K562 (cell line): ENCODE data around the gene CLSTN2. TPM values are rescaled to one million over a fixed set of nuclear protein-coding genes. Genes with fewer than 3 reads are reported as not detected.
A peak's percentile ranks its signal among the peaks of the same experiment; 100 is the strongest.

Experiments used
- ATAC-seq: fragments of 200-7000 bp; cut with Tn5 transposase; 3 replicates; pipeline ENCODE4 v1.9.1; 2020; ENCODE audit warnings: moderate library complexity
- BruUV-seq: library from RNA; stranded (reverse); fragments of 400-500 nt; replicated peaks from 2 replicates; lab custom pipeline; 2021; lab: Mats Ljungman, UMichigan
- CTCF ChIA-PET: fragments of 300-600 bp; formaldehyde crosslinking; extraction: SDS; loops from one replicate; lab custom pipeline; 2021; ENCODE audit warnings: low intra/inter-chr PET ratio; lab: Yijun Ruan, JAX
- POLR2A ChIA-PET: fragments of 300-600, 350-650 bp; sonication (Branson Sonifier 250); formaldehyde crosslinking; extraction: SDS; loops from one replicate; lab custom pipeline; 2021; ENCODE audit warnings: antibody characterized with exemption, inconsistent platforms; lab: Yijun Ruan, JAX
- DNase-seq, 4 experiments: peaks; one replicate each; pipeline versions ENCODE4 v3.0.0 to v3.0.0-alpha.2; 2011 to 2018; ENCODE audit warnings: low spot score in 3 of 4, mixed read lengths in 3 of 4; ENCODE audit errors: extremely low read depth in 1 of 4
- FAIRE-seq: peaks from 2 replicates; lab custom pipeline; 2011; peaks lifted over from hg19 to GRCh38; lab: Jason Lieb, UNC
- H2AFZ ChIP-seq: 2 replicates; pipeline ENCODE4 v1.6.0; 2011; ENCODE audit warnings: low read depth, low read length, control low read depth, inconsistent platforms
- H3K27ac ChIP-seq: fragments of 200-600 bp; 3 replicates; pipeline ENCODE4 v1.8.0; 2011; ENCODE audit warnings: low read depth, mild to moderate bottlenecking, control low read depth, inconsistent platforms, low read length, moderate library complexity, mixed read lengths; ENCODE audit errors: extremely low read depth
- H3K27me3 ChIP-seq, 2 experiments: fragments of 300-600 bp in 1 of 2; 2 replicates in 1 of 2; 3 replicates in 1 of 2; pipeline versions ENCODE4 v1.6.0 to v1.8.0; 2011; ENCODE audit warnings: inconsistent platforms in 2 of 2, low read length in 2 of 2, mild to moderate bottlenecking in 1 of 2, mixed read lengths in 1 of 2, moderate library complexity in 1 of 2; ENCODE audit not compliant: control insufficient read depth in 2 of 2, insufficient read depth in 2 of 2
- H3K36me3 ChIP-seq: fragments of 300-600 bp; 3 replicates; pipeline ENCODE4 v1.8.0; 2011; ENCODE audit warnings: mild to moderate bottlenecking, low read length, inconsistent platforms; ENCODE audit not compliant: control insufficient read depth, insufficient read depth
- H3K4me1 ChIP-seq, 2 experiments: fragments of 200-600 bp in 1 of 2; replicated peaks in 1 of 2; 2 replicates in 1 of 2; 3 replicates in 1 of 2; pipeline versions ENCODE4 v1.5.1 to v1.8.0; 2011; ENCODE audit warnings: inconsistent platforms in 2 of 2, low read length in 2 of 2, mild to moderate bottlenecking in 1 of 2, mixed read lengths in 1 of 2, moderate library complexity in 1 of 2; ENCODE audit not compliant: control insufficient read depth in 2 of 2, insufficient read depth in 2 of 2
- H3K4me2 ChIP-seq: 2 replicates; pipeline ENCODE4 v1.6.1; 2011; ENCODE audit warnings: low read length, control low read depth, inconsistent platforms, mixed read lengths; ENCODE audit not compliant: insufficient read depth
- H3K4me3 ChIP-seq: fragments of 200-600 bp; sonication (generic), shearing (Covaris generic); 2 replicates; pipeline ENCODE4 v1.5.1; 2016; ENCODE audit warnings: control low read depth, inconsistent platforms
- H3K79me2 ChIP-seq: fragments of 200-600 bp; 3 replicates; pipeline ENCODE4 v1.8.0; 2011; ENCODE audit warnings: low read length, inconsistent platforms; ENCODE audit not compliant: control insufficient read depth, insufficient read depth
- H3K9ac ChIP-seq, 2 experiments: 2 replicates each; pipeline versions ENCODE4 v1.6.0 to v1.6.1; 2011; ENCODE audit warnings: low read depth in 2 of 2, low read length in 2 of 2, control low read depth in 1 of 2, inconsistent platforms in 1 of 2, mild to moderate bottlenecking in 1 of 2, mixed read lengths in 1 of 2; ENCODE audit not compliant: insufficient read depth in 1 of 2
- H3K9me1 ChIP-seq: one replicate; pipeline ENCODE4 v1.6.0; 2011; ENCODE audit warnings: inconsistent platforms, mild to moderate bottlenecking, low read length, moderate library complexity; ENCODE audit not compliant: control insufficient read depth, insufficient read depth
- H3K9me3 ChIP-seq: replicated peaks from 2 replicates; pipeline ENCODE4 v1.5.1; 2011; ENCODE audit warnings: low read depth, low read length, inconsistent platforms; ENCODE audit not compliant: control insufficient read depth, insufficient read depth
- H4K20me1 ChIP-seq: replicated peaks from 2 replicates; pipeline ENCODE4 v1.6.1; 2011; ENCODE audit warnings: low read length, inconsistent platforms, mixed read lengths; ENCODE audit not compliant: control insufficient read depth, insufficient read depth
- CEBPG ChIP-seq, 3 experiments: fragments of 200-800 bp in 1 of 3; sonication (Bioruptor generic) in 1 of 3; sonication (generic) in 1 of 3; formaldehyde crosslinking in 1 of 3; IDR thresholded peaks in 2 of 3; conservative IDR thresholded peaks in 1 of 3; 2 replicates each; pipeline versions ENCODE4 v1.6.1 to v1.8.0; 2016 to 2022; ENCODE audit warnings: missing compliant biosample characterization in 2 of 3, missing genetic modification characterization in 2 of 3, mild to moderate bottlenecking in 1 of 3, missing genetic modification reagents in 1 of 3
- ZFP1 ChIP-seq: fragments of 450-650 bp; formaldehyde crosslinking; IDR thresholded peaks from 2 replicates; pipeline ENCODE4 v1.4.0; 2020; ENCODE audit warnings: mild to moderate bottlenecking, mixed read lengths
- ZFP36 ChIP-seq: fragments of 150-350 bp; IDR thresholded peaks from 2 replicates; pipeline ENCODE4 v1.6.1; 2018; ENCODE audit warnings: low read length, low read depth; ENCODE audit not compliant: partially characterized antibody
- ZNF134 ChIP-seq: fragments of 250-450 bp; sonication (Bioruptor Pico); conservative IDR thresholded peaks from 2 replicates; pipeline ENCODE4 v1.4.0; 2020
- WGBS: fragments of 100-300 bp; shearing (Covaris generic); methylation state at CpG from one replicate; pipeline ENCODE4 v1.1.6; 2016; ENCODE audit warnings: low coverage, mixed read lengths; ENCODE audit not compliant: insufficient coverage; ENCODE audit errors: missing lambda C conversion rate; 5-methylcytosine and 5-hydroxymethylcytosine counted together
- in situ Hi-C: fragments of 300-500 bp; cut with MboI; formaldehyde crosslinking; loops from 4 replicates; pipeline ENCODE4 v1.15.0; 2018; ENCODE audit warnings: inconsistent platforms, mixed read lengths
- intact Hi-C: fragments of 100-400 bp; cut with micrococcal nuclease; formaldehyde crosslinking; loops from 2 replicates; pipeline ENCODE4 v1.14.2; 2022
- polyA plus RNA-seq, 8 experiments: library from polyadenylated mRNA; depleted of rRNA in 4 of 8; stranded (reverse) in 5 of 8; unstranded in 3 of 8; fragments of >200 nt; fragmentation: Nextera tagmentation in 2 of 8; fragmentation: Illumina TruSeq in 1 of 8; extraction: Ambion mirVana in 2 of 8; extraction: Trizol in 1 of 8; gene quantifications; 2 replicates each; pipeline versions ENCODE4 v1.2.1 to v1.2.3, GENCODE V29; 2011 to 2014; ENCODE audit warnings: inconsistent platforms in 1 of 8, missing spikeins in 1 of 8
- total RNA-seq, 7 experiments: library from RNA; depleted of rRNA in 6 of 7; stranded (reverse); fragments of >200 nt in 6 of 7; fragmentation: Illumina TruSeq in 2 of 7; extraction: Trizol in 2 of 7; gene quantifications; 2 replicates each; pipeline versions ENCODE4 v1.2.1 to v1.2.3, GENCODE V29; 2011 to 2021; ENCODE audit warnings: low replicate concordance in 1 of 7

Gene CLSTN2
- total and polyA plus RNA-seq, 9 of the 15 experiments (the other 6 are each of a cell fraction or from before 2014, with no cell fraction given) = 0.02 to 0.04 (median 0.04) TPM; not detected in 6

- in situ Hi-C loops (no loop called here), intact Hi-C loops (no loop called here)
- FAIRE-seq = no peak
- H3K4me1 ChIP-seq = no peaks in the 10 kb centered on the region
- no peak overlapping the region for H3K4me2 ChIP-seq
- H3K27me3 ChIP-seq = peaks cover 0 to 6% of the 10 kb centered on the region in 2 experiments; a peak in 1 of 5 replicates
- no peaks in the 10 kb centered on the region for H3K36me3 ChIP-seq
- no peaks in the 10 kb centered on the region for H3K79me2 ChIP-seq
- ATAC-seq = no peak
- no peaks in the 10 kb centered on the region for H3K9me3 ChIP-seq
- H3K4me3 ChIP-seq = no peak overlapping the region
- ChIA-PET CTCF (no interaction called here), POLR2A (no interaction called here)
- BruUV-seq = no TSS peak
- H3K9ac ChIP-seq = no peak overlapping the region
- WGBS = 7% methylated on average over 7 of the region's 7 CpGs
- no peak overlapping the region for H2AFZ ChIP-seq
- TF ChIP-seq CEBPG (CRISPR knock-in tag; IDR thresholded peaks at IDR 0.05) (no peak), CEBPG (tag; conservative IDR thresholded peaks at IDR 0.05 in 1 of 2, IDR thresholded peaks at IDR 0.05 in 1 of 2) (peak in 1 of 2 experiments; percentile 28; a peak in 1 of 4 replicates), ZFP1 (CRISPR knock-in tag) (no peak)
- H3K27ac ChIP-seq = no peak overlapping the region
- H3K9me1 ChIP-seq = no peaks in the 10 kb centered on the region
- no peak for DNase-seq
- H4K20me1 ChIP-seq = no peaks in the 10 kb centered on the region
These were observed 533.4 kb downstream of the CLSTN2 start for GRCh38 chr3:140468407-140468806.

GRCh38 chr3:140469491-140469890, 534.5 kb downstream of the CLSTN2 start:
- no TSS peak for BruUV-seq

More at GRCh38 chr3:140469491-140469890, 534.5 kb downstream of the CLSTN2 start:
- no peak overlapping the region for H3K4me3 ChIP-seq
- H4K20me1 ChIP-seq = no peaks in the 10 kb centered on the region
- DNase-seq = no peak
- H3K36me3 ChIP-seq = no peaks in the 10 kb centered on the region
- no peak overlapping the region for H3K9ac ChIP-seq
- no peaks in the 10 kb centered on the region for H3K4me1 ChIP-seq
- H3K9me3 ChIP-seq = no peaks in the 10 kb centered on the region
- FAIRE-seq = no peak
- H3K79me2 ChIP-seq = no peaks in the 10 kb centered on the region
- no peaks in the 10 kb centered on the region for H3K9me1 ChIP-seq
- WGBS = 0% methylated on average over 4 of the region's 4 CpGs
- ATAC-seq = no peak
- peaks cover 0 to 6% of the 10 kb centered on the region in 2 experiments; a peak in 1 of 5 replicates for H3K27me3 ChIP-seq
- in situ Hi-C loops = no loop called here
- no peak overlapping the region for H3K27ac ChIP-seq
- H2AFZ ChIP-seq = no peak overlapping the region
- H3K4me2 ChIP-seq = no peak overlapping the region
- POLR2A ChIA-PET = no interaction called here
- TF ChIP-seq ZFP36 = peak; percentile 61
- no peak for TF ChIP-seq ZNF134
- TF ChIP-seq, all 486 proteins: peak for 1
- CTCF ChIA-PET = no interaction called here
- intact Hi-C loops = no loop called here
